ENCODE data around the gene GPC5.

DNA sequence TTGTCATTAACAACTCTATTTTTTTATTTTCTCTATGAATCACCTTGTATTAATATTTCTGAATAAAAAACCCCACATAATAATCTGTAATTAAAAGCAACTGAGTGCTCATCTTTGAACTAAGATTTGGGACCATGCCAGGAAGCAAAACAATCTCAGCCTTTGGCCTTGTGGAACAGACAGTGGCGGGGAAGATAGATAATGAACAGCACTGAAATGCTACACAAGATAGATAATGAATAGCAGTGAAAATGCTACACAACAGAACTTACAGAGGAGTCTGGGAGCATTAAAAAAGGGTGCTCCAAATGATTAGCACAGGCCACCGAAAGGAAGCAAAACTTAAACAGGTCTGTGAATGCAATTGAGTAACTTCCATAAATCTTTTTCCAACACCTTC is 134.9 kb downstream of the GPC5 start:
- TF ChIP-seq, protein P1, sequence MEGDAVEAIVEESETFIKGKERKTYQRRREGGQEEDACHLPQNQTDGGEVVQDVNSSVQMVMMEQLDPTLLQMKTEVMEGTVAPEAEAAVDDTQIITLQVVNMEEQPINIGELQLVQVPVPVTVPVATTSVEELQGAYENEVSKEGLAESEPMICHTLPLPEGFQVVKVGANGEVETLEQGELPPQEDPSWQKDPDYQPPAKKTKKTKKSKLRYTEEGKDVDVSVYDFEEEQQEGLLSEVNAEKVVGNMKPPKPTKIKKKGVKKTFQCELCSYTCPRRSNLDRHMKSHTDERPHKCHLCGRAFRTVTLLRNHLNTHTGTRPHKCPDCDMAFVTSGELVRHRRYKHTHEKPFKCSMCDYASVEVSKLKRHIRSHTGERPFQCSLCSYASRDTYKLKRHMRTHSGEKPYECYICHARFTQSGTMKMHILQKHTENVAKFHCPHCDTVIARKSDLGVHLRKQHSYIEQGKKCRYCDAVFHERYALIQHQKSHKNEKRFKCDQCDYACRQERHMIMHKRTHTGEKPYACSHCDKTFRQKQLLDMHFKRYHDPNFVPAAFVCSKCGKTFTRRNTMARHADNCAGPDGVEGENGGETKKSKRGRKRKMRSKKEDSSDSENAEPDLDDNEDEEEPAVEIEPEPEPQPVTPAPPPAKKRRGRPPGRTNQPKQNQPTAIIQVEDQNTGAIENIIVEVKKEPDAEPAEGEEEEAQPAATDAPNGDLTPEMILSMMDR (IDR thresholded peaks at IDR 0.05; ENCODE audit: low read depth, low read length, missing input control): no peak
- TF ChIP-seq, protein P2, sequence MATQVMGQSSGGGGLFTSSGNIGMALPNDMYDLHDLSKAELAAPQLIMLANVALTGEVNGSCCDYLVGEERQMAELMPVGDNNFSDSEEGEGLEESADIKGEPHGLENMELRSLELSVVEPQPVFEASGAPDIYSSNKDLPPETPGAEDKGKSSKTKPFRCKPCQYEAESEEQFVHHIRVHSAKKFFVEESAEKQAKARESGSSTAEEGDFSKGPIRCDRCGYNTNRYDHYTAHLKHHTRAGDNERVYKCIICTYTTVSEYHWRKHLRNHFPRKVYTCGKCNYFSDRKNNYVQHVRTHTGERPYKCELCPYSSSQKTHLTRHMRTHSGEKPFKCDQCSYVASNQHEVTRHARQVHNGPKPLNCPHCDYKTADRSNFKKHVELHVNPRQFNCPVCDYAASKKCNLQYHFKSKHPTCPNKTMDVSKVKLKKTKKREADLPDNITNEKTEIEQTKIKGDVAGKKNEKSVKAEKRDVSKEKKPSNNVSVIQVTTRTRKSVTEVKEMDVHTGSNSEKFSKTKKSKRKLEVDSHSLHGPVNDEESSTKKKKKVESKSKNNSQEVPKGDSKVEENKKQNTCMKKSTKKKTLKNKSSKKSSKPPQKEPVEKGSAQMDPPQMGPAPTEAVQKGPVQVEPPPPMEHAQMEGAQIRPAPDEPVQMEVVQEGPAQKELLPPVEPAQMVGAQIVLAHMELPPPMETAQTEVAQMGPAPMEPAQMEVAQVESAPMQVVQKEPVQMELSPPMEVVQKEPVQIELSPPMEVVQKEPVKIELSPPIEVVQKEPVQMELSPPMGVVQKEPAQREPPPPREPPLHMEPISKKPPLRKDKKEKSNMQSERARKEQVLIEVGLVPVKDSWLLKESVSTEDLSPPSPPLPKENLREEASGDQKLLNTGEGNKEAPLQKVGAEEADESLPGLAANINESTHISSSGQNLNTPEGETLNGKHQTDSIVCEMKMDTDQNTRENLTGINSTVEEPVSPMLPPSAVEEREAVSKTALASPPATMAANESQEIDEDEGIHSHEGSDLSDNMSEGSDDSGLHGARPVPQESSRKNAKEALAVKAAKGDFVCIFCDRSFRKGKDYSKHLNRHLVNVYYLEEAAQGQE (IDR thresholded peaks at IDR 0.05): no peak
- TF ChIP-seq TAF1 (conservative IDR thresholded peaks at IDR 0.05): no peak
